Measurements from ENCODE around the gene UBA1. TPM values are rescaled to one million over a fixed set of nuclear protein-coding genes. Genes with fewer than 3 reads are reported as not detected.

UBA1 gene
- total RNA-seq, 2 donors from 2014 or later, result 233 to 448 TPM

DNA sequence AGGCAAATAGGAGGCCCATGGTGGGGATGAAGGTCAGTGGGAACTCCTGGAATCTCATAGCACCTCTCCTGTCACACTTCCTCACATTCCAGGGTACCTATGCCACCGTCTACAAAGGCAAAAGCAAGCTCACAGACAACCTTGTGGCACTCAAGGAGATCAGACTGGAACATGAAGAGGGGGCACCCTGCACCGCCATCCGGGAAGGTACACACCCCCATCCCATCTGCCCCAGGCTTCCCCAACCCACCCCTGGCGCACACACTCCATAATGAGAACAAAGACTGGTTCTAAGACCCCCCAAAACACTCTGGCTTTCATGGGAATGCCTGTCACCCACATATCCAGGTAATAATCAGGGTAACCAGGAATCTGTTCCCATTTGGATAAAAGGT, 31.3 kb downstream of the UBA1 start:
- WGBS, 2 experiments (ENCODE audit: insufficient coverage in 1 of 2, insufficient read length in 1 of 2), result 100% methylated on average over 1 of the region's 4 CpGs; no CpG with 5 or more reads in 1 of the 2 experiments
- Mint-ChIP-seq H3K4me1 (peaks cover 11% of the 10 kb centered on the region), H3K27ac (no peak overlapping the region), H3K27me3 (ENCODE audit: insufficient read depth) (no peaks in the 10 kb centered on the region), H3K9me3 (no peaks in the 10 kb centered on the region), H3K4me3 (no peak overlapping the region), H3K36me3 (ENCODE audit: low read depth) (peaks cover 76% of the 10 kb centered on the region)
- TF ChIP-seq, protein P1, sequence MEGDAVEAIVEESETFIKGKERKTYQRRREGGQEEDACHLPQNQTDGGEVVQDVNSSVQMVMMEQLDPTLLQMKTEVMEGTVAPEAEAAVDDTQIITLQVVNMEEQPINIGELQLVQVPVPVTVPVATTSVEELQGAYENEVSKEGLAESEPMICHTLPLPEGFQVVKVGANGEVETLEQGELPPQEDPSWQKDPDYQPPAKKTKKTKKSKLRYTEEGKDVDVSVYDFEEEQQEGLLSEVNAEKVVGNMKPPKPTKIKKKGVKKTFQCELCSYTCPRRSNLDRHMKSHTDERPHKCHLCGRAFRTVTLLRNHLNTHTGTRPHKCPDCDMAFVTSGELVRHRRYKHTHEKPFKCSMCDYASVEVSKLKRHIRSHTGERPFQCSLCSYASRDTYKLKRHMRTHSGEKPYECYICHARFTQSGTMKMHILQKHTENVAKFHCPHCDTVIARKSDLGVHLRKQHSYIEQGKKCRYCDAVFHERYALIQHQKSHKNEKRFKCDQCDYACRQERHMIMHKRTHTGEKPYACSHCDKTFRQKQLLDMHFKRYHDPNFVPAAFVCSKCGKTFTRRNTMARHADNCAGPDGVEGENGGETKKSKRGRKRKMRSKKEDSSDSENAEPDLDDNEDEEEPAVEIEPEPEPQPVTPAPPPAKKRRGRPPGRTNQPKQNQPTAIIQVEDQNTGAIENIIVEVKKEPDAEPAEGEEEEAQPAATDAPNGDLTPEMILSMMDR (conservative IDR thresholded peaks at IDR 0.05), result no peak
- H3K27ac ChIP-seq (ENCODE audit: low read depth, low read length), result no peak overlapping the region
- no peaks in the 10 kb centered on the region for H3K9me3 ChIP-seq (ENCODE audit: control insufficient read depth, low read length)
- H3K4me1 ChIP-seq (ENCODE audit: control insufficient read depth, insufficient read depth, low read length), result no peaks in the 10 kb centered on the region
- DNase-seq, result no peak
- no peak overlapping the region for H3K4me3 ChIP-seq (ENCODE audit: low read length)
- no peak overlapping the region for H3K9ac ChIP-seq (ENCODE audit: extremely low read depth, low read length, poor library complexity, severe bottlenecking)
- no peaks in the 10 kb centered on the region for H3K27me3 ChIP-seq (ENCODE audit: control insufficient read depth, insufficient read depth, low read length, poor library complexity, severe bottlenecking)
- H3K36me3 ChIP-seq (ENCODE audit: control insufficient read depth, insufficient read depth, low read length), result peaks cover 50% of the 10 kb centered on the region

DNA sequence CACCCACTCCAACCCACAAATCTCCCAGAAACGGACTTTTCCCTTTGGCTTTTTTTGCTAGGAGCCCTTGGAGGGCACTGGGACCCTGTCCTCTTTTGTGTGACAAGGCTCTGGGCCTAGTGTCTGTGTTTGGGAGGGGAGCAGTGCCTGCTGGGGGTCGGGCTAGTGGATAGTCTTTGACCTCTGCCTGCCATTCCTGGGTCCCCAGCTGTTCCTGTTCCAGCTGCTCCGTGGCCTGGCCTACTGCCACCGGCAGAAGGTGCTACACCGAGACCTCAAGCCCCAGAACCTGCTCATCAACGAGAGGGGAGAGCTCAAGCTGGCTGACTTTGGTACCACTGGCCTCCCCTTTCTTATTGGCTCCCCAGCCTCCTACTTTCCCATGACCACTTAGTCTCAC, 32.4 kb downstream of the UBA1 start:
- H3K4me3 Mint-ChIP-seq, result no peak overlapping the region
- H3K4me1 Mint-ChIP-seq, result no peaks in the 10 kb centered on the region
- Histone ChIP-seq H3K9ac (ENCODE audit: extremely low read depth, low read length, poor library complexity, severe bottlenecking) (no peak overlapping the region), H3K36me3 (ENCODE audit: control insufficient read depth, insufficient read depth, low read length) (peaks cover 50% of the 10 kb centered on the region), H3K4me3 (ENCODE audit: low read length) (no peak overlapping the region), H3K4me1 (ENCODE audit: control insufficient read depth, insufficient read depth, low read length) (no peaks in the 10 kb centered on the region), H3K9me3 (ENCODE audit: control insufficient read depth, low read length) (no peaks in the 10 kb centered on the region), H3K27me3 (ENCODE audit: control insufficient read depth, insufficient read depth, low read length, poor library complexity, severe bottlenecking) (no peaks in the 10 kb centered on the region), H3K27ac (ENCODE audit: low read depth, low read length) (no peak overlapping the region)
- H3K36me3 Mint-ChIP-seq (ENCODE audit: low read depth), result peaks cover 77% of the 10 kb centered on the region
- 92 to 100% methylated on average over 3 to 6 of the region's 6 CpGs for WGBS, 2 experiments (ENCODE audit: insufficient coverage in 1 of 2, insufficient read length in 1 of 2)
- H3K27me3 Mint-ChIP-seq (ENCODE audit: insufficient read depth), result no peaks in the 10 kb centered on the region
- no peak for DNase-seq
- H3K27ac Mint-ChIP-seq, result no peak overlapping the region
- H3K9me3 Mint-ChIP-seq, result no peaks in the 10 kb centered on the region
- TF ChIP-seq, protein P1 (conservative IDR thresholded peaks at IDR 0.05), result no peak

DNA sequence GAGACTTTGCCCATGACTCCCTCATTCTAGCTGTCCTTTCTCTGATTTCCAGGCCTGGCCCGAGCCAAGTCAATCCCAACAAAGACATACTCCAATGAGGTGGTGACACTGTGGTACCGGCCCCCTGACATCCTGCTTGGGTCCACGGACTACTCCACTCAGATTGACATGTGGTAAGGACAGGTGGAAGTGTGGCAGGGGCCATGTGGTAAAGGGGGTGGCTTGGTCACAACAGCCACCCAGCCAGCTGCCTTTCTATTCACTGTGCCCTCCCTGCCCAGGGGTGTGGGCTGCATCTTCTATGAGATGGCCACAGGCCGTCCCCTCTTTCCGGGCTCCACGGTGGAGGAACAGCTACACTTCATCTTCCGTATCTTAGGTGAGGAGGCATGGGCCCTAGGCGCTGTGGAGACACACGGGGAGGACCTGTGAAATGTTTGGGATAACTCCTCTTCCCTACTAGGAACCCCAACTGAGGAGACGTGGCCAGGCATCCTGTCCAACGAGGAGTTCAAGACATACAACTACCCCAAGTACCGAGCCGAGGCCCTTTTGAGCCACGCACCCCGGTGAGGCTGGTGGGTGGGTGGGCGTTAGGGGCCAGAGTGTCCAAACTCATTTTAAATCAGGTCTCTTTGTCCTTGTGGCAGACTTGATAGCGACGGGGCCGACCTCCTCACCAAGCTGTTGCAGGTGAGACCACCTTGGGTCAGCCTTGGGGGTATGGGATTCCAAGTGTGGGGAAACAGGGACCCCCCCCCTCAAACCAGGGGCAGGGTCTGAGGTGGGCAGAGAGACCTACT, 33.1 kb downstream of the UBA1 start:
- H3K27me3 ChIP-seq (ENCODE audit: control insufficient read depth, insufficient read depth, low read length, poor library complexity, severe bottlenecking), result no peaks in the 10 kb centered on the region
- Mint-ChIP-seq H3K27ac (no peak overlapping the region), H3K9me3 (no peaks in the 10 kb centered on the region), H3K36me3 (ENCODE audit: low read depth) (peaks cover 73% of the 10 kb centered on the region), H3K27me3 (ENCODE audit: insufficient read depth) (no peaks in the 10 kb centered on the region), H3K4me3 (no peak overlapping the region), H3K4me1 (no peaks in the 10 kb centered on the region)
- TF ChIP-seq, protein P1 (conservative IDR thresholded peaks at IDR 0.05), result no peak
- peaks cover 45% of the 10 kb centered on the region for H3K36me3 ChIP-seq (ENCODE audit: control insufficient read depth, insufficient read depth, low read length)
- 89 to 95% methylated on average over 4 to 19 of the region's 19 CpGs for WGBS, 2 experiments (ENCODE audit: insufficient coverage in 1 of 2, insufficient read length in 1 of 2)
- no peaks in the 10 kb centered on the region for H3K9me3 ChIP-seq (ENCODE audit: control insufficient read depth, low read length)
- no peaks in the 10 kb centered on the region for H3K4me1 ChIP-seq (ENCODE audit: control insufficient read depth, insufficient read depth, low read length)
- DNase-seq, result no peak
- no peak overlapping the region for H3K4me3 ChIP-seq (ENCODE audit: low read length)
- no peak overlapping the region for H3K27ac ChIP-seq (ENCODE audit: low read depth, low read length)
- no peak overlapping the region for H3K9ac ChIP-seq (ENCODE audit: extremely low read depth, low read length, poor library complexity, severe bottlenecking)
